ENCODE measurements around the gene CLCN2. TPM values are rescaled to one million over a fixed set of nuclear protein-coding genes. Genes with fewer than 3 reads are reported as not detected.
"Not testable (repeated sequence)": the region's sequence is repeated elsewhere in the genome, so short reads cannot be mapped to it uniquely, and the experiment has no call there.

CLCN2 gene
- total RNA-seq, 1 donor from 2014 or later, result 1.9 TPM

GRCh38 chr3:184352149-184352785 is 9.1 kb downstream of the CLCN2 start:
- DNase-seq (no peak), ATAC-seq (ENCODE audit: poor library complexity) (peak; percentile 9)
- intact Hi-C loops (cut with DNase I), result no loop called here

GRCh38 chr3:184351511-184352148 is 9.8 kb downstream of the CLCN2 start:
- intact Hi-C loops (cut with DNase I), result no loop called here
- no peak for ATAC-seq (ENCODE audit: poor library complexity)
- DNase-seq, result no peak

DNA sequence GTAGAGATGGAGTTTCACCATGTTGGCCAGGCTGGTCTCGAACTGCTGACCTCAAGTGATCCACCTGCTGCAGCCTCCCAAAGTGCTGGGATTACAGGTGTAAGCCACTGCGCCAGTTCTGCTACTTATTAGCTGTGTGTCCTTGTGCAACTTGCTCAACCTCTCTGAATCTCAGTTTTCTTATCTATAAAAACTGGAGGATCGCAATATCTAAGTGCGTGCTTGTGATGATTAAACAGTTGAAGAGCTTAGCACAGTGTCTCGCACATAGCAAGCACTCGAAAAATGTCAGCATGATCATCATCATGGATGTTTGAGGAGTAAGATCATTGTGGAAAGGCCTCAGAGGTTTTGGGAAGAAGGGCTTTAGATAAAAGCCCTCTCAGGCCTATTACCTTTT is 10.8 kb downstream of the CLCN2 start:
- ATAC-seq (ENCODE audit: poor library complexity) (no peak), DNase-seq (no peak)
- intact Hi-C loops (cut with DNase I), result no loop called here

- DNase-seq (no peak), ATAC-seq (ENCODE audit: poor library complexity) (no peak)
- intact Hi-C loops (cut with DNase I), result no loop called here
Measured at GRCh38 chr3:184349563-184350470, 11.6 kb downstream of the CLCN2 start.

DNA sequence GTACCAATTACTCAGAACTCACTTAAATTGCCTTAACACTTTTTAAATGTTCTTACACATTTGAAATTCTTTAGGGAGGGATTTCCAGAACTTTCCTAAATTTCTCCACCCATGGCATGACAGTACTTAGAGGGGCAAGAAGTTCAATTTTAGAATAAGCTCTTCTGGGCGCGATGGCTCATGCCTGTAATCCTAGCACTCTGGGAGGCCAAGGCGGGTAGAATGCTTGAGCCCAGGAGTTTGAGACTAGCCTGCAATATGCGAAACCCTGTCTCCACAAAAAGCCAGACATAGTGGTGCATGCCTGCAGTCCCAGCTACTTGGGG is 13.4 kb downstream of the CLCN2 start:
- no peak for ATAC-seq (ENCODE audit: poor library complexity)
- intact Hi-C loops (cut with DNase I), result no loop called here
- no peak for DNase-seq

GRCh38 chr3:184347321-184348056 is 13.9 kb downstream of the CLCN2 start:
- intact Hi-C loops (cut with DNase I), result no loop called here
- ATAC-seq (ENCODE audit: poor library complexity) (no peak), DNase-seq (no peak)

GRCh38 chr3:184346480-184347190 is 14.8 kb downstream of the CLCN2 start:
- ATAC-seq (ENCODE audit: poor library complexity) (no peak), DNase-seq (no peak)
- intact Hi-C loops (cut with DNase I), result no loop called here

DNA sequence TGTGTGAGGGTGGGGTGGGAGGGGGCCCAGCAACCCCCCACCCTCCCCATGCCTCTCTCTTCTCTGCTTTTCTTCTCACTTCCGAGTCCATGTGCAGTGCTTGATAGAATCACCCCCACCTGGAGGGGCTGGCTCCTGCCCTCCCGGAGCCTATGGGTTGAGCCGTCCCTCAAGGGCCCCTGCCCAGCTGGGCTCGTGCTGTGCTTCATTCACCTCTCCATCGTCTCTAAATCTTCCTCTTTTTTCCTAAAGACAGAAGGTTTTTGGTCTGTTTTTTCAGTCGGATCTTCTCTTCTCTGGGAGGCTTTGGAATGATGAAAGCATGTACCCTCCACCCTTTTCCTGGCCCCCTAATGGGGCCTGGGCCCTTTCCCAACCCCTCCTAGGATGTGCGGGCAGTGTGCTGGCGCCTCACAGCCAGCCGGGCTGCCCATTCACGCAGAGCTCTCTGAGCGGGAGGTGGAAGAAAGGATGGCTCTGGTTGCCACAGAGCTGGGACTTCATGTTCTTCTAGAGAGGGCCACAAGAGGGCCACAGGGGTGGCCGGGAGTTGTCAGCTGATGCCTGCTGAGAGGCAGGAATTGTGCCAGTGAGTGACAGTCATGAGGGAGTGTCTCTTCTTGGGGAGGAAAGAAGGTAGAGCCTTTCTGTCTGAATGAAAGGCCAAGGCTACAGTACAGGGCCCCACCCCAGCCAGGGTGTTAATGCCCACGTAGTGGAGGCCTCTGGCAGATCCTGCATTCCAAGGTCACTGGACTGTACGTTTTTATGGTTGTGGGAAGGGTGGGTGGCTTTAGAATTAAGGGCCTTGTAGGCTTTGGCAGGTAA is 15.9 kb downstream of the CLCN2 start:
- DNase-seq, result peak; percentile 73

DNA sequence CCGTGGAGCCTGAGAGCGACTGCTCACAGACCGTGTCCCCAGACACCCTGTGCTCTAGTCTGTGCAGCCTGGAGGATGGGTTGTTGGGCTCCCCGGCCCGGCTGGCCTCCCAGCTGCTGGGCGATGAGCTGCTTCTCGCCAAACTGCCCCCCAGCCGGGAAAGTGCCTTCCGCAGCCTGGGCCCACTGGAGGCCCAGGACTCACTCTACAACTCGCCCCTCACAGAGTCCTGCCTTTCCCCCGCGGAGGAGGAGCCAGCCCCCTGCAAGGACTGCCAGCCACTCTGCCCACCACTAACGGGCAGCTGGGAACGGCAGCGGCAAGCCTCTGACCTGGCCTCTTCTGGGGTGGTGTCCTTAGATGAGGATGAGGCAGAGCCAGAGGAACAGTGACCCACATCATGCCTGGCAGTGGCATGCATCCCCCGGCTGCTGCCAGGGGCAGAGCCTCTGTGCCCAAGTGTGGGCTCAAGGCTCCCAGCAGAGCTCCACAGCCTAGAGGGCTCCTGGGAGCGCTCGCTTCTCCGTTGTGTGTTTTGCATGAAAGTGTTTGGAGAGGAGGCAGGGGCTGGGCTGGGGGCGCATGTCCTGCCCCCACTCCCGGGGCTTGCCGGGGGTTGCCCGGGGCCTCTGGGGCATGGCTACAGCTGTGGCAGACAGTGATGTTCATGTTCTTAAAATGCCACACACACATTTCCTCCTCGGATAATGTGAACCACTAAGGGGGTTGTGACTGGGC is 16.7 kb downstream of the CLCN2 start:
- ATAC-seq (ENCODE audit: poor library complexity), result no peak
- intact Hi-C loops (cut with DNase I), result no loop called here
- DNase-seq, result no peak

More for the DNA sequence above, 15.9 kb downstream of the CLCN2 start:
- peak; percentile 83 for ATAC-seq (ENCODE audit: poor library complexity)
- intact Hi-C loops (cut with DNase I), result no loop called here

DNA sequence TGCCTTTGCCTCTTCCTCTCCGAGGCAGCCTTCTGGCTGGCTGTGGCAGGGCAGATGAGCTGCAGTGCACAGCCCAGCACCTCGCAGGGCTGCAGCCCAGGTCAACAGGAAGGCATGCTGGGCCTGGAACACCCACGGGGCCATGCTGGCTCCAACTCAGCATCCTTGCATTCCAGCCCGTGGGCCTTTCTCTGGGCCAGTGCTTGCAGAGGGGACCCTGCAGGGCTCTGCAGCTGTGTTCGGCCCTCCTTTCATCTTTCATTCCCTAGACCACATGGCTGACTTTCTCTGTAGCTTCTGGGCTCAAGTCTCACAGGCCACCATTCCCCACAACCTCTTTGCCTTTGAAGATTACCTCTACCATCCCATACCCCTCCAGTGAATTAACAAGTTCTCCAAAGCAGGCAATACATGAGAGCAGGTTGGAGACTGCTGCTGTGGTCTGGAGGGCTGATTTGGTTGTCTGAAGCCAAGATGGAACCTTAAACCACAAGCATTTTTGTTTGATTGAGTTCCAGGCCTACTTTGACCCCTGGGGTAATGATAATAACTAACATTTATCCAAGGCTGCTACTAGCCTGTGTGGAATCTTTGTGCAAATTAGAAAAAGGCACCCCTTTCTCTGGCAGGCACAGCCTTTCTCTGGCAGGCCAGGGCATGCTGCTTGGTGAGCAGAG is 18.1 kb downstream of the CLCN2 start:
- DNase-seq (no peak), ATAC-seq (ENCODE audit: poor library complexity) (no peak)
- intact Hi-C loops (cut with DNase I), result no loop called here

DNA sequence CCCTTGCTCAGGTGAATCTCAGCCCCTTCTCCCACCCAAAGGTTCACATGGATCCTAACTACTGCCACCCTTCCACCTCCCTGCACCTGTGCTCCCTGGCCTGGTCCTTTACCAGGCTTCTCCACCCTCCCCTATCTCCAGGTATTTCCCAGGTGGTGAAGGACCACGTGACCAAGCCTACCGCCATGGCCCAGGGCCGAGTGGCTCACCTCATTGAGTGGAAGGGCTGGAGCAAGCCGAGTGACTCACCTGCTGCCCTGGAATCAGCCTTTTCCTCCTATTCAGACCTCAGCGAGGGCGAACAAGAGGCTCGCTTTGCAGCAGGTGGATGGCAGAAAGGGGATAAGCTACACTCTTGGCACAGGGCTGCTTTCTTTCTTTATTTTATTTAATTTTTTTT is 19.5 kb downstream of the CLCN2 start:
- DNase-seq (no peak), ATAC-seq (ENCODE audit: poor library complexity) (no peak)
- intact Hi-C loops (cut with DNase I), result no loop called here

DNA sequence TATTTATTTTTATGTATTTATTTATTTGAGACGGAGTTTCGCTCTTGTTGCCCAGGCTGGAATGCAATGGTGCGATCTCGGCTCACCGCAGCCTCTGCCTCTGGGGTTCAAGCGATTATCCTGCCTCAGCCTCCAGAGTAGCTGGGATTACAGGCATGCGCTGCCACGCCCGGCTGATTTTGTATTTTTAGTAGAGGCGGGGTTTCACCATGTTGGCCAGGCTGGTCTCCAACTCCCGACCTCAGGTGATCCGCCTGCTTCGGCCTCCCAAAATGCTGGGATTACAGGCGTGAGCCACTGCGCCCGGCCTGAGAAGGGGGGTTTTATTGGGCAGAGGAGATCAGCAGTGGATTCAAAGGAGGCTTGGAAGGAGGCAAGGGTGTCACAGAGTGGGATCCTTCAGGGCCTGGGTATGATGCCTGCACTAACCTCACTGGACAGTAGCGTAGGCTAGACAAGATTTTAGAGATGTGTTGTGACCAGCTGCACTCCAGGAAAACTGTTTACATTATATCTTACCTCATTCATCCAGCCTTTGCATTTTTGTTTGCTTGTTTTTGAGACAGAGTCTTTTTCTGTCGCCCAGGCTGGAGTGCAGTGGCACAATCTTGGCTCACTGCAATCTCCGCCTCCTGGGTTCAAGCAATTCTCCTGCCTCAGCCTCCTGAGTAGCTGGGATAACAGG is 21.8 kb downstream of the CLCN2 start:
- ATAC-seq (ENCODE audit: poor library complexity); DNase-seq; intact Hi-C loops (cut with DNase I): not testable (repeated sequence)

- DNase-seq (no peak), ATAC-seq (ENCODE audit: poor library complexity) (no peak)
- intact Hi-C loops (cut with DNase I), result no loop called here
Measured at GRCh38 chr3:184339001-184339400, 22.4 kb downstream of the CLCN2 start.

DNA sequence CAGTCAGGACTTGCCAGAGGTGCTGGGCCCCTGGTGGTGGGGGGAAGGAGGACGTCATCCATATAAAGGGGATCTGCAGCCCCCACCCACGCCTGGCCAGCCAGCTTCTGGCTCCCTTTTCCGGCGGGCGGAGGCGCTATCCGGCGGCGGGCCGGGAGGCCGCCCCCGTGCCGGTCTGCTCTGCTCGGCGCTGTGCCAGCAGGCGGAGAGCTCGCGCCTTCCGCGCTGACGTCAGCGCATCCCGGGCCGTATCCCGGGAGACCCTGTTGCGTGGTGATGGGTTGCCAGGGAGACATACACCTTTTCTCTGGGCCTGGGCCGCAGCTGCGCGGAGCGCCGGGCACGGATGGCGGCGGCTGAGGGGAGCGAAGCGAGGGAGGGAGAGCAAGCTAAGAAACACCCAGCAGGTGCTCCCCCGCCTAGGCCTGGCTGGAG is 22.9 kb downstream of the CLCN2 start:
- intact Hi-C loops (cut with DNase I), result no loop called here
- peak; percentile 88 for DNase-seq
- ATAC-seq (ENCODE audit: poor library complexity), result peak; percentile 25

DNA sequence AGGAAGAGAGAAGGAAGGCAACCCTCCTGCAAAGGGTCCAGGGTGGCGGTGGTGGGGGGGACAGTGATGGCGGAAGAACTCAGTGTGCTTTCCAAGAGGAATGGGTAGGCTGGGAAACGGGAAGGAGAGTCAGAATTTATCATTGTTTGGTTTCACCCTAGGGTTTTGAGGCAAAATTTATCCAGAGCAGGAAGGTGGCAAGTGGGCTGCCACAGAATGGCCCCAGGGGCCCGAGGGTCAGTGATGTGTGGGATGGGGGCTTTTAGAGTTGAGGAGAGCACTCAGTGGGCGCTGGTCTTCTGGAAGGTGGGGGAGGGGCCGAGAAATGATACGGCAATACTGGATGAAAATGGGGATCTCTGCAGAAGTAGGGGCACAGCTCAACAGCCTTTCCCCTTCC is 23.4 kb downstream of the CLCN2 start:
- no peak for DNase-seq
- no peak for ATAC-seq (ENCODE audit: poor library complexity)
- intact Hi-C loops (cut with DNase I), result no loop called here

- ATAC-seq (ENCODE audit: poor library complexity) (peak; percentile 55), DNase-seq (peak; percentile 81)
- intact Hi-C loops (cut with DNase I), result no loop called here
Measured at GRCh38 chr3:184337399-184337714, 24.0 kb downstream of the CLCN2 start, which contains the start of gene FAM131A. Gene FAM131A (plus strand): TSS chr3:184337600. CDS start chr3:184337631, 31 bp downstream.
